ENCODE data around the gene SGSM2. TPM values are rescaled to one million over a fixed set of nuclear protein-coding genes. Genes with fewer than 3 reads are reported as not detected.

SGSM2 gene
- total and polyA plus RNA-seq, 5 donors from 2014 or later = 5.6 to 107 (median 5.9) TPM

DNA sequence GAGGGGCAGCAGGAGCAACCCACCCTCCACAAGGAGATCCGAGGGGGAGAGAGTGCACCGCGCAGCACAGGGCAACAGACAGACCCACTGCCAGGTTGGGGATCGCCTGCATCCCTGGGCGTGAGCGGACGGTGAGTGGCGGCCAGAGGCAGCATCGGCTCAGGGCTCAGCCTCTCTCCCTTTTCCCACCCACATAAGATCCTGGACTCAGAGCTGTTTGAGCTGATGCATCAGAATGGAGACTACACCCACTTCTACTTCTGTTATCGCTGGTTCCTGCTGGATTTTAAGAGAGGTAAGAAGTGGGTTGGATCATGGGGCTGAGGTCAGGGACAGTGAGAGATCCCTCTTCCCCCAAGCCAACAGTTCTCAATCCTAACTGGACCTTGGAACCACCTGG lies 40.4 kb downstream of the SGSM2 start:
- no peak overlapping the region for H3K27ac ChIP-seq (ENCODE audit: insufficient read depth, low read length, poor library complexity, severe bottlenecking)
- Mint-ChIP-seq H3K27ac (no peak overlapping the region), H3K4me1 (peaks cover 0 to 3% (median 3%) of the 10 kb centered on the region in 4 donors), H3K4me3 (no peak overlapping the region), H3K9me3 (no peaks in the 10 kb centered on the region), H3K36me3 (peaks cover 5% of the 10 kb centered on the region), H3K27me3 (no peaks in the 10 kb centered on the region)
- H3K4me3 ChIP-seq (ENCODE audit: low read depth, low read length) = no peak overlapping the region
- H3K4me1 ChIP-seq (ENCODE audit: control insufficient read depth, insufficient read depth, low read length, poor library complexity, severe bottlenecking) = no peaks in the 10 kb centered on the region
- no peak for DNase-seq
- H3K36me3 ChIP-seq (ENCODE audit: control insufficient read depth, insufficient read depth, low read length) = peaks cover 17% of the 10 kb centered on the region
- ATAC-seq (ENCODE audit: low read depth in 2 of 2) = no peak
- H3K27me3 ChIP-seq (ENCODE audit: control insufficient read depth, insufficient read depth, low read length) = no peaks in the 10 kb centered on the region
- no peaks in the 10 kb centered on the region for H3K9me3 ChIP-seq (ENCODE audit: control insufficient read depth in 2 of 2, low read length in 2 of 2)

GRCh38 chr17:2378905-2379304 lies 41.6 kb downstream of the SGSM2 start:
- ATAC-seq (ENCODE audit: low read depth in 2 of 2) (no peak), DNase-seq (no peak)
- Histone ChIP-seq H3K4me3 (ENCODE audit: low read depth, low read length) (no peak overlapping the region), H3K27me3 (ENCODE audit: control insufficient read depth, insufficient read depth, low read length) (no peaks in the 10 kb centered on the region), H3K9me3 (ENCODE audit: control insufficient read depth in 2 of 2, low read length in 2 of 2) (no peaks in the 10 kb centered on the region), H3K4me1 (ENCODE audit: control insufficient read depth, insufficient read depth, low read length, poor library complexity, severe bottlenecking) (no peaks in the 10 kb centered on the region), H3K36me3 (ENCODE audit: control insufficient read depth, insufficient read depth, low read length) (peaks cover 12% of the 10 kb centered on the region), H3K27ac (ENCODE audit: insufficient read depth, low read length, poor library complexity, severe bottlenecking) (no peak overlapping the region)
- Mint-ChIP-seq H3K4me1 (peaks cover 0 to 5% (median 4%) of the 10 kb centered on the region in 4 donors), H3K36me3 (peaks cover 5% of the 10 kb centered on the region), H3K4me3 (no peak overlapping the region), H3K27ac (no peak overlapping the region), H3K27me3 (no peaks in the 10 kb centered on the region), H3K9me3 (no peaks in the 10 kb centered on the region)

- H3K4me3 Mint-ChIP-seq = no peak overlapping the region
- Histone ChIP-seq H3K4me3 (ENCODE audit: low read depth, low read length) (no peak overlapping the region), H3K27me3 (ENCODE audit: control insufficient read depth, insufficient read depth, low read length) (no peaks in the 10 kb centered on the region), H3K36me3 (ENCODE audit: control insufficient read depth, insufficient read depth, low read length) (peaks cover 12% of the 10 kb centered on the region), H3K4me1 (ENCODE audit: control insufficient read depth, insufficient read depth, low read length, poor library complexity, severe bottlenecking) (no peaks in the 10 kb centered on the region), H3K27ac (ENCODE audit: insufficient read depth, low read length, poor library complexity, severe bottlenecking) (no peak overlapping the region), H3K9me3 (ENCODE audit: control insufficient read depth in 2 of 2, low read length in 2 of 2) (no peaks in the 10 kb centered on the region)
- H3K4me1 Mint-ChIP-seq = peaks cover 0 to 5% (median 4%) of the 10 kb centered on the region in 4 donors
- no peak overlapping the region for H3K27ac Mint-ChIP-seq
- no peaks in the 10 kb centered on the region for H3K27me3 Mint-ChIP-seq
- no peaks in the 10 kb centered on the region for H3K9me3 Mint-ChIP-seq
- no peak for DNase-seq
- peaks cover 3% of the 10 kb centered on the region for H3K36me3 Mint-ChIP-seq
- ATAC-seq (ENCODE audit: low read depth in 2 of 2) = no peak
Measured at GRCh38 chr17:2379489-2380225, 42.4 kb downstream of the SGSM2 start.

- ATAC-seq (ENCODE audit: low read depth in 2 of 2) = no peak
- no peak overlapping the region for H3K27ac ChIP-seq (ENCODE audit: insufficient read depth, low read length, poor library complexity, severe bottlenecking)
- H3K4me3 Mint-ChIP-seq = no peak overlapping the region
- H3K36me3 ChIP-seq (ENCODE audit: control insufficient read depth, insufficient read depth, low read length) = peaks cover 10% of the 10 kb centered on the region
- peaks cover 0 to 5% (median 4%) of the 10 kb centered on the region in 4 donors for H3K4me1 Mint-ChIP-seq
- H3K27me3 Mint-ChIP-seq = no peaks in the 10 kb centered on the region
- H3K27ac Mint-ChIP-seq = no peak overlapping the region
- no peaks in the 10 kb centered on the region for H3K9me3 Mint-ChIP-seq
- DNase-seq = no peak
- H3K9me3 ChIP-seq (ENCODE audit: control insufficient read depth in 2 of 2, low read length in 2 of 2) = no peaks in the 10 kb centered on the region
- no peaks in the 10 kb centered on the region for H3K27me3 ChIP-seq (ENCODE audit: control insufficient read depth, insufficient read depth, low read length)
- no peaks in the 10 kb centered on the region for H3K4me1 ChIP-seq (ENCODE audit: control insufficient read depth, insufficient read depth, low read length, poor library complexity, severe bottlenecking)
- no peaks in the 10 kb centered on the region for H3K36me3 Mint-ChIP-seq
- no peak overlapping the region for H3K4me3 ChIP-seq (ENCODE audit: low read depth, low read length)
Measured at GRCh38 chr17:2380226-2380922, 43.1 kb downstream of the SGSM2 start.

DNA sequence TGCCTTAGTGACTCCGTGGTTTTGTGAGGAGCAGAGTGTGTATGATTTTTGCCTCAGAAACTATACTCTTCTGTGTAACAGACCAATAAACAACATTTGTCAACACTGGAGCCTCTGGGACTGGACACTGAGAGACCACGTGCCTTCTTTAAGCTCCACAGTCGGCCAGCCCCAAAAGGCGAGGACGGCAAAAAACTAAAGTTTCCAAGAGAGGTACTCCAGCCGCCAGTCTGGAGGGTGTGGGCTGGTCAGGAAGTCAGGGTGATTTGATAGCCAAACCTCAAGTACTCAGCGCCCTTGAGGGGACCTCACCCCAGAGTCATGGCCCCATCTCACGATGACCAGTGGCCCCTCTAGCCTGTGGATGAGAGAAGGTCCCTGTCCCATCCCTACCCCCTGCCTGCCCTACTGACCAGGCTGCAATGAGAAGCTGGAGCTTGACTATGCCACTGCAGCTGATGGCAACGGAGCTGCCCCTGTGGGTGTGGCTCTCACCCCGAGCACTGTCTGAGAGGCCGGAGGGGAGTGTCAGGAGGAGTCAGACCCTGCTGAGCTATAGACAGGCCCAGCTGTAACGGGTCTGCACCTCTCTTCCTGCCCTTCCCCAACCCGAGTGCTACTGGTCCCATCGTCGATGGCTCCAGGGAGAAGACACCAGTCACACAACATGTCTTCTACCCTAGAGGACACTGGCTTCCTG lies 43.8 kb downstream of the SGSM2 start:
- Histone ChIP-seq H3K4me1 (ENCODE audit: control insufficient read depth, insufficient read depth, low read length, poor library complexity, severe bottlenecking) (no peaks in the 10 kb centered on the region), H3K27me3 (ENCODE audit: control insufficient read depth, insufficient read depth, low read length) (no peaks in the 10 kb centered on the region), H3K9me3 (ENCODE audit: control insufficient read depth in 2 of 2, low read length in 2 of 2) (no peaks in the 10 kb centered on the region), H3K4me3 (ENCODE audit: low read depth, low read length) (no peak overlapping the region), H3K36me3 (ENCODE audit: control insufficient read depth, insufficient read depth, low read length) (peaks cover 6% of the 10 kb centered on the region), H3K27ac (ENCODE audit: insufficient read depth, low read length, poor library complexity, severe bottlenecking) (no peak overlapping the region)
- Mint-ChIP-seq H3K27me3 (no peaks in the 10 kb centered on the region), H3K4me1 (peaks cover 0 to 5% (median 4%) of the 10 kb centered on the region in 4 donors), H3K4me3 (no peak overlapping the region), H3K9me3 (no peaks in the 10 kb centered on the region), H3K27ac (peak overlapping the region in 1 of 3 donors; percentile 82), H3K36me3 (no peaks in the 10 kb centered on the region)
- no peak for DNase-seq
- no peak for ATAC-seq (ENCODE audit: low read depth in 2 of 2)

DNA sequence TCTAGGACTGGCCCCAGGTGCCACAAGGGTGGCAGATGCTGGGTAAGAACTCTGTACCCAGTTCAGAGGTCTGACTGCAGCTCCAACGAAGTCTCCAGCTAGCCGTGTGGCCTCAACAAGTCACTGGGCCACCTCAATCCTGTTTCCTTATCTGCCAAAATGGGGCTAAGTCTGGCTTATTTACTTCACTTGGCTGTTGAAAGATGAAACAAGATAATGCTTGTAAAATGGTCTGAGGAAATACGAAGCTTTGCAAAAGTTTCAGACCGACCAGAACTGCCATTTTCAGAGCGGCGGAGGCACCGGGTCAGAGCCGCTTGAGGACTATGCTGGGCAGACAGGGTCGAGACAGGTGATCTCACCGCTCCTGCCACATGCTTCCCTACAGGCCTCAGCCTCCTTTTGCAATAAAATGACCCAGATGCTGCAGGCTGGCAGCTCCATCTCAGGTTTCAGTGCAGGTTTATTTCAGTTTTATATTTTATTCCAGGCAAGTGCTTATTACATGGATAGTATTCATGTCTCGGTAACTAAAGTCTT lies 46.4 kb downstream of the SGSM2 start:
- H3K4me1 Mint-ChIP-seq = peaks cover 0 to 9% (median 4%) of the 10 kb centered on the region in 4 donors
- H3K36me3 ChIP-seq (ENCODE audit: control insufficient read depth, insufficient read depth, low read length) = peaks cover 7% of the 10 kb centered on the region
- H3K27ac ChIP-seq (ENCODE audit: insufficient read depth, low read length, poor library complexity, severe bottlenecking) = no peak overlapping the region
- peak overlapping the region in 2 of 3 donors; percentile 43 to 65 for H3K27ac Mint-ChIP-seq
- H3K27me3 Mint-ChIP-seq = no peaks in the 10 kb centered on the region
- peaks cover 9% of the 10 kb centered on the region for H3K36me3 Mint-ChIP-seq
- no peak for DNase-seq
- no peaks in the 10 kb centered on the region for H3K4me1 ChIP-seq (ENCODE audit: control insufficient read depth, insufficient read depth, low read length, poor library complexity, severe bottlenecking)
- no peaks in the 10 kb centered on the region for H3K9me3 Mint-ChIP-seq
- H3K4me3 Mint-ChIP-seq = peak overlapping the region in 1 of 4 donors; percentile 84
- no peaks in the 10 kb centered on the region for H3K9me3 ChIP-seq (ENCODE audit: control insufficient read depth in 2 of 2, low read length in 2 of 2)
- ATAC-seq (ENCODE audit: low read depth in 2 of 2) = no peak
- H3K4me3 ChIP-seq (ENCODE audit: low read depth, low read length) = no peak overlapping the region
- no peaks in the 10 kb centered on the region for H3K27me3 ChIP-seq (ENCODE audit: control insufficient read depth, insufficient read depth, low read length)

DNA sequence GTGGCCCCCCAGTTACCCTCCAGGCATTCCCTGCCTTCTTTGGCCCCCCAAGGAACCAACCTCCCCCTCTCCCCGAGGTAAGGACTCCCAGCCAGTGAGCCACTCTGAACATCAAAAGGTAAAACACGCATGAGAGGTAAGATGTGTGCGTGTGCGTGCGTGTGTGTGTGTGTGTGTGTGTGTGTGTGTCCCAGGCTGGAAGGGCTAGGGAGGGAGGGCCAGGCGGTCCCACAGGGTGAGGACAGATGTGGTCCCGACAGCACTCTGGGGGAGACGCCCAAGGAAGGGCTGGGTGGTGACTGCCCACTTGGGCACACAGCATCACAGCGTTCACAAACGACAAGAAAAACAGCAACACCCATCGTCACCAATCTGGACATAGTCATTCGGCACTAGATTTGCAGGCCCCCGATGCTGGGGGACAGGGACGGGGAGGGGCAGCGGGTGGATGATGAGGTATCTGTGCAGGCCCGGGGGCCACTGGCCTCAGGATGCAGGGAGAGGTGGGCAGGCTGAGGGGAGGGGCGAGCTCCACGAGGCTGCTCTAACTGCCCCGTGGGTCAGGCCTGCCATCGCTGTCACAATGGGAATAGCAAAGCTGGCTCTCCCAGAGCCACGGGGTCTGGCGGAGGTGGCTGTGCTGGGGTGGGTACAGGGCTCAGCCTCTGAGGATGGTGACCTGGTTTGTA lies 47.3 kb downstream of the SGSM2 start:
- ATAC-seq (ENCODE audit: low read depth in 2 of 2) (no peak), DNase-seq (no peak)
- Histone ChIP-seq H3K27me3 (ENCODE audit: control insufficient read depth, insufficient read depth, low read length) (no peaks in the 10 kb centered on the region), H3K27ac (ENCODE audit: insufficient read depth, low read length, poor library complexity, severe bottlenecking) (no peak overlapping the region), H3K9me3 (ENCODE audit: control insufficient read depth in 2 of 2, low read length in 2 of 2) (no peaks in the 10 kb centered on the region), H3K4me3 (ENCODE audit: low read depth, low read length) (no peak overlapping the region), H3K36me3 (ENCODE audit: control insufficient read depth, insufficient read depth, low read length) (peaks cover 7% of the 10 kb centered on the region), H3K4me1 (ENCODE audit: control insufficient read depth, insufficient read depth, low read length, poor library complexity, severe bottlenecking) (no peaks in the 10 kb centered on the region)
- peak overlapping the region in 1 of 4 donors; percentile 84 for H3K4me3 Mint-ChIP-seq
- H3K27ac Mint-ChIP-seq = no peak overlapping the region
- no peaks in the 10 kb centered on the region for H3K27me3 Mint-ChIP-seq
- no peaks in the 10 kb centered on the region for H3K9me3 Mint-ChIP-seq
- H3K4me1 Mint-ChIP-seq = peaks cover 0 to 16% (median 4%) of the 10 kb centered on the region in 4 donors
- peaks cover 13% of the 10 kb centered on the region for H3K36me3 Mint-ChIP-seq

Data from CD4-positive, CD25-positive, alpha-beta regulatory T cell (primary cell).